GM23338 (cell line): ENCODE measurements around the gene ANXA6. TPM values are rescaled to one million over a fixed set of nuclear protein-coding genes. Genes with fewer than 3 reads are reported as not detected.

Source experiments
- ATAC-seq: fragments of 200-7000 bp; cut with Tn5 transposase; 3 replicates; pipeline ENCODE4 v1.9.1; 2020
- DNase-seq: peaks from one replicate; pipeline ENCODE4 v3.0.0-alpha.2; 2015; ENCODE audit warnings: low spot score
- H2AFZ ChIP-seq: fragments of 200-600 bp; sonication (generic); 2 replicates; pipeline ENCODE4 v1.8.0; 2016; ENCODE audit warnings: antibody characterized with exemption, mild to moderate bottlenecking, moderate library complexity
- H3F3A ChIP-seq: fragments of 200-600 bp; sonication (generic); replicated peaks from 2 replicates; pipeline ENCODE4 v1.8.0; 2017; ENCODE audit warnings: antibody characterized with exemption, mixed run types, low read depth
- H3K27ac ChIP-seq: fragments of 200-600 bp; sonication (generic); 2 replicates; pipeline ENCODE4 v1.6.1; 2016; ENCODE audit warnings: low read depth
- H3K27me3 ChIP-seq: fragments of 200-600 bp; sonication (generic); 2 replicates; pipeline ENCODE4 v1.8.0; 2016; ENCODE audit warnings: mild to moderate bottlenecking, mixed run types, moderate library complexity; ENCODE audit not compliant: insufficient read depth
- H3K36me3 ChIP-seq: fragments of 200-600 bp; sonication (generic); 2 replicates; pipeline ENCODE4 v1.8.0; 2016; ENCODE audit warnings: mild to moderate bottlenecking; ENCODE audit not compliant: insufficient read depth
- H3K4me1 ChIP-seq: fragments of 200-600 bp; sonication (generic); 2 replicates; pipeline ENCODE4 v1.8.0; 2016; ENCODE audit warnings: mild to moderate bottlenecking, moderate library complexity; ENCODE audit not compliant: insufficient read depth
- H3K4me2 ChIP-seq: fragments of 200-600 bp; sonication (generic); 2 replicates; pipeline ENCODE4 v1.7.1; 2017; ENCODE audit warnings: mixed run types
- H3K4me3 ChIP-seq: fragments of 200-600 bp; sonication (generic); 2 replicates; pipeline ENCODE4 v1.6.1; 2016; ENCODE audit warnings: mixed run types
- H3K79me2 ChIP-seq: fragments of 200-600 bp; sonication (generic); replicated peaks from 2 replicates; pipeline ENCODE4 v1.8.0; 2017; ENCODE audit warnings: mild to moderate bottlenecking; ENCODE audit not compliant: insufficient read depth
- H3K9me2 ChIP-seq: fragments of 200-600 bp; sonication (generic); 2 replicates; pipeline ENCODE4 v1.8.0; 2017; ENCODE audit not compliant: insufficient read depth
- H4K20me1 ChIP-seq: fragments of 200-600 bp; sonication (generic); replicated peaks from 2 replicates; pipeline ENCODE4 v1.8.0; 2017; ENCODE audit warnings: mild to moderate bottlenecking; ENCODE audit not compliant: insufficient read depth
- H3K27ac Mint-ChIP-seq: 2 replicates; pipeline ENCODE4 v1.8.0; 2020; ENCODE audit warnings: inconsistent platforms, mild to moderate bottlenecking, moderate library complexity, mixed read lengths
- H3K27me3 Mint-ChIP-seq: 3 replicates; pipeline ENCODE4 v1.8.0; 2022; ENCODE audit warnings: low read depth, mild to moderate bottlenecking, moderate library complexity, mixed read lengths, inconsistent platforms; ENCODE audit not compliant: insufficient read depth, poor library complexity
- H3K36me3 Mint-ChIP-seq: 3 replicates; pipeline ENCODE4 v1.8.0; 2021; ENCODE audit warnings: low read depth, mild to moderate bottlenecking, inconsistent platforms, moderate library complexity, mixed read lengths
- H3K4me1 Mint-ChIP-seq: 3 replicates; pipeline ENCODE4 v1.8.0; 2020; ENCODE audit warnings: mild to moderate bottlenecking, inconsistent platforms, mixed read lengths
- H3K4me3 Mint-ChIP-seq: 3 replicates; pipeline ENCODE4 v1.8.0; 2021; ENCODE audit warnings: moderate library complexity, mild to moderate bottlenecking, inconsistent platforms, mixed read lengths
- H3K9me3 Mint-ChIP-seq: 3 replicates; pipeline ENCODE4 v1.8.0; 2020; ENCODE audit warnings: moderate library complexity, mild to moderate bottlenecking, inconsistent platforms, mixed read lengths
- CREB1 ChIP-seq: fragments of 250-450 bp; sonication (Bioruptor Pico); IDR thresholded peaks from 2 replicates; pipeline ENCODE4 v1.5.0; 2020; ENCODE audit warnings: low read depth, mild to moderate bottlenecking, moderate library complexity
- ETS1 ChIP-seq: IDR thresholded peaks from 2 replicates; pipeline ENCODE4 v1.6.1; 2016; ENCODE audit warnings: antibody characterized with exemption
- EZH2 ChIP-seq: fragments of 200-600 bp; sonication (generic); IDR thresholded peaks from one replicate; pipeline ENCODE4 v1.8.0; 2017; ENCODE audit warnings: antibody characterized with exemption, mild to moderate bottlenecking, low read depth; ENCODE audit not compliant: unreplicated experiment
- EZH2phosphoT487 ChIP-seq: fragments of 200-600 bp; sonication (generic); IDR thresholded peaks from one replicate; pipeline ENCODE4 v1.8.1; 2018; ENCODE audit warnings: antibody characterized with exemption; ENCODE audit not compliant: unreplicated experiment
- NANOG ChIP-seq: IDR thresholded peaks from 2 replicates; pipeline ENCODE4 v1.6.1; 2016; ENCODE audit warnings: antibody characterized with exemption, borderline replicate concordance
- STAT1 ChIP-seq: IDR thresholded peaks from one replicate; pipeline ENCODE4 v1.6.1; 2016; ENCODE audit warnings: antibody characterized with exemption; ENCODE audit not compliant: unreplicated experiment
- ZNF114 ChIP-seq: fragments of 250-450 bp; sonication (Bioruptor Pico); IDR thresholded peaks from 2 replicates; pipeline ENCODE4 v1.5.0; 2020; ENCODE audit warnings: mild to moderate bottlenecking, moderate library complexity
- ZNF462 ChIP-seq: fragments of 250-450 bp; sonication (Bioruptor Pico); IDR thresholded peaks from 2 replicates; pipeline ENCODE4 v1.5.0; 2020; ENCODE audit warnings: mild to moderate bottlenecking, moderate library complexity
- polyA plus RNA-seq: library from polyadenylated mRNA; unstranded; fragments of >200 nt; fragmentation: Nextera tagmentation; extraction: Ambion mirVana; gene quantifications from 2 replicates; pipeline ENCODE4 v1.2.1, GENCODE V29; 2016
- total RNA-seq: library from RNA; depleted of rRNA; stranded (reverse); fragments of >200 nt; shearing (Covaris generic); gene quantifications from 2 replicates; pipeline ENCODE4 v1.2.3, GENCODE V29; 2014

Gene ANXA6
- total and polyA plus RNA-seq, 2 experiments from 2014 or later, result 26.5 to 110 TPM

GRCh38 chr5:151179489-151179840 lies 21.9 kb upstream of the ANXA6 start (continued):
- TF ChIP-seq ZNF462 (no peak), EZH2 (no peak), CREB1 (no peak), ZNF114 (CRISPR knock-in tag) (no peak), STAT1 (no peak), ETS1 (no peak), NANOG (no peak)

GRCh38 chr5:151178777-151179488 lies 21.4 kb upstream of the ANXA6 start:
- Histone ChIP-seq H3K4me2 (no peak overlapping the region), H3K36me3 (no peaks in the 10 kb centered on the region), H4K20me1 (no peaks in the 10 kb centered on the region), H3F3A (no peaks in the 10 kb centered on the region), H3K9me2 (peaks cover 10% of the 10 kb centered on the region; the same call in 1 of the 2 replicates), H3K27me3 (no peaks in the 10 kb centered on the region), H3K79me2 (no peaks in the 10 kb centered on the region), H3K27ac (no peak overlapping the region), H2AFZ (no peak overlapping the region), H3K4me1 (peaks cover 5% of the 10 kb centered on the region; the same call in 1 of the 2 replicates), H3K4me3 (no peak overlapping the region)
- Mint-ChIP-seq H3K4me1 (peaks cover 4% of the 10 kb centered on the region; the same call in 1 of the 3 replicates), H3K4me3 (no peak overlapping the region), H3K9me3 (no peaks in the 10 kb centered on the region; the same call in 2 of the 3 replicates), H3K36me3 (no peaks in the 10 kb centered on the region), H3K27ac (no peak overlapping the region), H3K27me3 (peaks cover 1% of the 10 kb centered on the region)
- DNase-seq (no peak), ATAC-seq (no peak)
- TF ChIP-seq ZNF462, result no peak
- no peak for TF ChIP-seq NANOG
- no peak for TF ChIP-seq EZH2phosphoT487
- no peak for TF ChIP-seq ZNF114 (CRISPR knock-in tag)
